ENCODE results near the gene PCDHGA4. TPM values are rescaled to one million over a fixed set of nuclear protein-coding genes. Genes with fewer than 3 reads are reported as not detected.

The PCDHGA4 gene
- total RNA-seq, 1 experiment from 2014 or later: 2.6 TPM

- H2AK5ac ChIP-seq (ENCODE audit: insufficient read length, low read length): peak overlapping the region; percentile 88
- H3K27ac ChIP-seq (ENCODE audit: insufficient read length, low read depth, low read length): peak overlapping the region; percentile 35
- H2BK120ac ChIP-seq (ENCODE audit: low read depth, low read length, poor library complexity, severe bottlenecking): no peak overlapping the region
- no peak overlapping the region for H2AFZ ChIP-seq (ENCODE audit: low read length)
- no CpG with 5 or more reads among the region's 5 CpGs for WGBS (ENCODE audit: extremely low coverage, insufficient read length, low lambda C conversion rate)
- peaks cover 3% of the 10 kb centered on the region for H3K23me2 ChIP-seq (ENCODE audit: insufficient read length, low read depth, low read length, poor library complexity, severe bottlenecking)
- H3K79me1 ChIP-seq (ENCODE audit: insufficient read depth, low read depth, low read length, poor library complexity, severe bottlenecking): peaks cover 2% of the 10 kb centered on the region
- Mint-ChIP-seq H3K4me1 (peaks cover 9 to 15% of the 10 kb centered on the region in 2 experiments; a peak in 3 of 4 replicates), H3K9me3 (peaks cover 39 to 78% of the 10 kb centered on the region in 2 experiments), H3K27ac (peak overlapping the region in 1 of 3 experiments; percentile 100; a peak in 2 of 7 replicates), H3K4me3 (peak overlapping the region; percentile 97 to 98), H3K27me3 (ENCODE audit: low read depth) (peaks cover 1% of the 10 kb centered on the region), H3K36me3 (ENCODE audit: insufficient read depth in 1 of 3, low read depth in 3 of 3) (peaks cover 49 to 55% (median 51%) of the 10 kb centered on the region in 3 experiments)
- no peak overlapping the region for H2BK20ac ChIP-seq (ENCODE audit: low read depth, low read length, poor library complexity, severe bottlenecking)
- peak overlapping the region; percentile 8; the same call in 1 of the 2 replicates for H3K14ac ChIP-seq (ENCODE audit: insufficient read depth, low read length)
- no peak overlapping the region for H3K18ac ChIP-seq (ENCODE audit: insufficient read length, low read depth, low read length)
- peak overlapping the region; percentile 10 for H3K9ac ChIP-seq (ENCODE audit: extremely low read depth, insufficient read length, low read length)
- H3K4ac ChIP-seq (ENCODE audit: low read depth, low read length): no peak overlapping the region; the same call in 1 of the 2 replicates
- H4K5ac ChIP-seq (ENCODE audit: insufficient read length, low read depth, low read length): peak overlapping the region; percentile 81
- peaks cover 6% of the 10 kb centered on the region; the same call in 1 of the 2 replicates for H3K79me2 ChIP-seq (ENCODE audit: insufficient read depth, low read length)
- H3K56ac ChIP-seq (ENCODE audit: insufficient read length, low read depth, low read length): no peak overlapping the region
- H3K27me3 ChIP-seq (ENCODE audit: insufficient read depth, low read length): no peaks in the 10 kb centered on the region
- no peak overlapping the region for H3T11ph ChIP-seq (ENCODE audit: low read length)
- H2BK15ac ChIP-seq (ENCODE audit: low read depth, low read length): no peak overlapping the region
- TF ChIP-seq, protein P1, sequence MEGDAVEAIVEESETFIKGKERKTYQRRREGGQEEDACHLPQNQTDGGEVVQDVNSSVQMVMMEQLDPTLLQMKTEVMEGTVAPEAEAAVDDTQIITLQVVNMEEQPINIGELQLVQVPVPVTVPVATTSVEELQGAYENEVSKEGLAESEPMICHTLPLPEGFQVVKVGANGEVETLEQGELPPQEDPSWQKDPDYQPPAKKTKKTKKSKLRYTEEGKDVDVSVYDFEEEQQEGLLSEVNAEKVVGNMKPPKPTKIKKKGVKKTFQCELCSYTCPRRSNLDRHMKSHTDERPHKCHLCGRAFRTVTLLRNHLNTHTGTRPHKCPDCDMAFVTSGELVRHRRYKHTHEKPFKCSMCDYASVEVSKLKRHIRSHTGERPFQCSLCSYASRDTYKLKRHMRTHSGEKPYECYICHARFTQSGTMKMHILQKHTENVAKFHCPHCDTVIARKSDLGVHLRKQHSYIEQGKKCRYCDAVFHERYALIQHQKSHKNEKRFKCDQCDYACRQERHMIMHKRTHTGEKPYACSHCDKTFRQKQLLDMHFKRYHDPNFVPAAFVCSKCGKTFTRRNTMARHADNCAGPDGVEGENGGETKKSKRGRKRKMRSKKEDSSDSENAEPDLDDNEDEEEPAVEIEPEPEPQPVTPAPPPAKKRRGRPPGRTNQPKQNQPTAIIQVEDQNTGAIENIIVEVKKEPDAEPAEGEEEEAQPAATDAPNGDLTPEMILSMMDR (conservative IDR thresholded peaks at IDR 0.05): no peak
- peaks cover 22% of the 10 kb centered on the region for H3K9me3 ChIP-seq (ENCODE audit: control insufficient read depth, low read depth, low read length)
- no peak overlapping the region for H2BK5ac ChIP-seq (ENCODE audit: insufficient read length, low read length)
- H4K20me1 ChIP-seq (ENCODE audit: control insufficient read depth, insufficient read depth, insufficient read length): no peaks in the 10 kb centered on the region
- H3K23ac ChIP-seq (ENCODE audit: insufficient read length, low read depth, low read length): no peak overlapping the region
- no peak overlapping the region for H4K8ac ChIP-seq (replicated peaks; ENCODE audit: insufficient read length, low read depth, low read length)
- DNase-seq: no peak
- no peak overlapping the region for H4K91ac ChIP-seq (ENCODE audit: insufficient read length, low read depth, low read length)
- H3K4me2 ChIP-seq (ENCODE audit: insufficient read depth, insufficient read length, low read length): peak overlapping the region; percentile 100
- no peak overlapping the region for H2BK12ac ChIP-seq (ENCODE audit: insufficient read length, low read depth, low read length)
- no peaks in the 10 kb centered on the region for H3K4me1 ChIP-seq (ENCODE audit: insufficient read depth, low read length)
These were observed 35.1 kb upstream of the PCDHGA4 start for GRCh38 chr5:141319699-141320098.

All from H9 (cell line).